Measurements from ENCODE around the gene MBD3L2.
"Not testable (repeated sequence)": the region's sequence is repeated elsewhere in the genome, so short reads cannot be mapped to it uniquely, and the experiment has no call there.

MBD3L2 gene

GRCh38 chr19:7010722-7011593 lies 38.2 kb upstream of the MBD3L2 start:
- ChIA-PET CTCF (interaction anchor here (0.6 kb wide), 1 partner anchor 18 kb away, joined by 3 read pairs; no protein-coding TSS in a partner anchor), POLR2A (ENCODE audit: low non-redundant PET) (no interaction called here)
- TF ChIP-seq CTCF (conservative IDR thresholded peaks at IDR 0.05; ENCODE audit: low read depth), result no peak
- no peak for DNase-seq (ENCODE audit: low spot score)
- no peak overlapping the region for H3K27ac ChIP-seq

- no peak overlapping the region for H3K27ac ChIP-seq
- CTCF ChIA-PET, result interaction anchor here (0.7 kb wide), 1 partner anchor 341 kb away, joined by 3 read pairs; no protein-coding TSS in a partner anchor
- TF ChIP-seq CTCF (conservative IDR thresholded peaks at IDR 0.05; ENCODE audit: low read depth), result no peak
- peak; percentile 55 for DNase-seq (ENCODE audit: low spot score)
- POLR2A ChIA-PET (ENCODE audit: low non-redundant PET), result no interaction called here
These were observed 35.4 kb upstream of the MBD3L2 start for GRCh38 chr19:7013678-7014077.

GRCh38 chr19:7018828-7019227 lies 30.3 kb upstream of the MBD3L2 start:
- ChIA-PET POLR2A (ENCODE audit: low non-redundant PET) (no interaction called here), CTCF (no interaction called here)
- no peak overlapping the region for H3K27ac ChIP-seq
- TF ChIP-seq CTCF (conservative IDR thresholded peaks at IDR 0.05; ENCODE audit: low read depth), result no peak
- no peak for DNase-seq (ENCODE audit: low spot score)

- POLR2A ChIA-PET (ENCODE audit: low non-redundant PET); CTCF ChIA-PET; DNase-seq (ENCODE audit: low spot score); H3K27ac ChIP-seq: not testable (repeated sequence)
These were observed 27.8 kb upstream of the MBD3L2 start, which contains the start of gene MBD3L2B for GRCh38 chr19:7021331-7021730. Gene MBD3L2B, minus strand, starts transcription at chr19:7021431. Its CDS starts 34 bp downstream, at chr19:7021397.

- CTCF ChIA-PET; POLR2A ChIA-PET (ENCODE audit: low non-redundant PET); DNase-seq (ENCODE audit: low spot score); H3K27ac ChIP-seq: not testable (repeated sequence)
These were observed 20.3 kb upstream of the MBD3L2 start for GRCh38 chr19:7028790-7029189.

- POLR2A ChIA-PET (ENCODE audit: low non-redundant PET); DNase-seq (ENCODE audit: low spot score); CTCF ChIA-PET; H3K27ac ChIP-seq: not testable (repeated sequence)
These were observed 18.8 kb upstream of the MBD3L2 start, which contains the start of gene MBD3L5 for GRCh38 chr19:7030278-7030677. Gene MBD3L5, plus strand, starts transcription at chr19:7030578. Its CDS starts 34 bp downstream, at chr19:7030612.

GRCh38 chr19:7040079-7040478 lies 9.0 kb upstream of the MBD3L2 start, which contains the start of gene MBD3L4:
Gene MBD3L4, minus strand, starts transcription at chr19:7040179. Its CDS starts 35 bp downstream, at chr19:7040144.
- CTCF ChIA-PET; H3K27ac ChIP-seq; POLR2A ChIA-PET (ENCODE audit: low non-redundant PET); DNase-seq (ENCODE audit: low spot score): not testable (repeated sequence)

- CTCF ChIA-PET, result not testable (repeated sequence)
These were observed 7.6 kb upstream of the MBD3L2 start for GRCh38 chr19:7041563-7041962.

GRCh38 chr19:7051421-7051820 lies 2.3 kb downstream of the MBD3L2 start:
- POLR2A ChIA-PET (ENCODE audit: low non-redundant PET); H3K27ac ChIP-seq; DNase-seq (ENCODE audit: low spot score); CTCF ChIA-PET: not testable (repeated sequence)

More at GRCh38 chr19:7041563-7041962, 7.6 kb upstream of the MBD3L2 start:
- H3K27ac ChIP-seq; DNase-seq (ENCODE audit: low spot score); POLR2A ChIA-PET (ENCODE audit: low non-redundant PET): not testable (repeated sequence)

GRCh38 chr19:7052896-7053295 lies 3.8 kb downstream of the MBD3L2 start:
- DNase-seq (ENCODE audit: low spot score); POLR2A ChIA-PET (ENCODE audit: low non-redundant PET); H3K27ac ChIP-seq; CTCF ChIA-PET: not testable (repeated sequence)

GRCh38 chr19:7054635-7055368 lies 5.7 kb downstream of the MBD3L2 start:
- DNase-seq (ENCODE audit: low spot score); POLR2A ChIA-PET (ENCODE audit: low non-redundant PET); H3K27ac ChIP-seq; CTCF ChIA-PET: not testable (repeated sequence)

GRCh38 chr19:7055679-7056078 lies 6.6 kb downstream of the MBD3L2 start:
- DNase-seq (ENCODE audit: low spot score); H3K27ac ChIP-seq; CTCF ChIA-PET; POLR2A ChIA-PET (ENCODE audit: low non-redundant PET): not testable (repeated sequence)

GRCh38 chr19:7056371-7056770 lies 7.2 kb downstream of the MBD3L2 start:
- CTCF ChIA-PET; DNase-seq (ENCODE audit: low spot score); POLR2A ChIA-PET (ENCODE audit: low non-redundant PET); H3K27ac ChIP-seq: not testable (repeated sequence)

- DNase-seq (ENCODE audit: low spot score); POLR2A ChIA-PET (ENCODE audit: low non-redundant PET); CTCF ChIA-PET; H3K27ac ChIP-seq: not testable (repeated sequence)
These were observed 9.5 kb downstream of the MBD3L2 start, which contains the start of gene MBD3L3 for GRCh38 chr19:7058576-7058975. Gene MBD3L3, minus strand, starts transcription at chr19:7058676. Its CDS starts 71 bp downstream, at chr19:7058605.
